GM18526 (cell line): Measurements from ENCODE around the gene VSTM4.

Experiments
- POLR2A ChIP-seq: IDR thresholded peaks from 3 replicates; pipeline ENCODE4 v1.6.1; 2011; ENCODE audit not compliant: insufficient read length; ENCODE audit errors: extremely low read depth

The VSTM4 gene

DNA sequence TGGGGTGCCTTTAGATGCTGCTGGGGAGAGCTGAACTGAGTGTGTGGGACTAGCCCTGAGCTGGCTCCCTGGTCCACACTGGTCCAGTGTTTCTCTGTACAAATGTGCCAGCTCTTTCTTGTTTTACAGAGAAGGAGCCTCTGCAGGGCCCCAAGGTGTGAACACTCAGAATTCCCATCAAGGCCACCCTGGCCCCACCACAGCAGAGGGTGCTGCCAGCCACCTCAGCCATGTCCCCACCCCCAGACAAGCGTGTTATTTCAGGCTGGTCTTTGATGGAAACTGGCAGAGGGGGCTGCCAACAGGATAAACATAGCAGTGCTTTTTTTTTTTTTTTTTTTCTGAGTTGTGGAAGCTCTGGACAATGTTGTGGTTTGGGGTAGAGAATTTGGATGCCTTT lies 107.2 kb downstream of the VSTM4 start:
- no peak for TF ChIP-seq POLR2A

GRCh38 chr10:49007129-49007528 lies 108.2 kb downstream of the VSTM4 start:
- no peak for TF ChIP-seq POLR2A

GRCh38 chr10:49005270-49005669 lies 110.1 kb downstream of the VSTM4 start:
- no peak for TF ChIP-seq POLR2A

DNA sequence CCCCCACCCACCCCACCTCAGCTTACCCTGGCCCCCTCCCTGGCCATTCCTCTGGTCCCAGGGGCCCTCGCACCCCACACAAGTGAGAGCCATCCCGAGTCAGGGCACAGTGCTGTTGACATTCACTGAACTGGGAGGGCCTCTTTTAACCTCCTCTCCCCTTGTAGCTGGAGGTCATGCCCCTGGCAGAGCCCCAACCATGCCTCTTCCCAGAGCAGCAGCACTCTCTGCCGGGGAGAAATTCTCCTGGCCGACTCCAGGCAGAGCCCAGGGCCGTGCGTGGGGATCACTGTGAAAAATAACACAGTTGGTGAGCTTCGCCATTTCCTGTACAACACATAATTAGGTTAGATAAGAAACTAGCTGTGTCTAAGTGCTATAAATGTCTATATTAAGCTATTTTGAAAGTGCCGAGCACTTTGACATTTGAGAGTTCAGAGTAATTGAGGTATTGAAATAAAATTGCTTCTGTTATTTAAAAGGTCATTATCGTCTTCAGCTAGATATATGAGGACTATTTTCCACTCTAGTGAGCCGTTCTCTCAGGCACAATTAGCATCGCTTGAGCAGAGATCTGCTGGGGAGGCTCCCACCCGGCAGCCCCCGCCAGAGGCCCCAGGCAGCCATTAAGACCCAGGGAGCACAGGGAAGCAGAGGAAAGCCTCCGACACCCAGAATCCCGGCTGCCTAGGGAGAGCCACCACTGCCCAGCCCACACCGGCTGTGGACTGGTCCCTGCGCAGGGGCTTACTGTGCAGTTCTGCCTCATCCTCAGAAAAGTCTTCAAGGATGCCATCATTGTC lies 113.3 kb downstream of the VSTM4 start:
- no peak for TF ChIP-seq POLR2A

DNA sequence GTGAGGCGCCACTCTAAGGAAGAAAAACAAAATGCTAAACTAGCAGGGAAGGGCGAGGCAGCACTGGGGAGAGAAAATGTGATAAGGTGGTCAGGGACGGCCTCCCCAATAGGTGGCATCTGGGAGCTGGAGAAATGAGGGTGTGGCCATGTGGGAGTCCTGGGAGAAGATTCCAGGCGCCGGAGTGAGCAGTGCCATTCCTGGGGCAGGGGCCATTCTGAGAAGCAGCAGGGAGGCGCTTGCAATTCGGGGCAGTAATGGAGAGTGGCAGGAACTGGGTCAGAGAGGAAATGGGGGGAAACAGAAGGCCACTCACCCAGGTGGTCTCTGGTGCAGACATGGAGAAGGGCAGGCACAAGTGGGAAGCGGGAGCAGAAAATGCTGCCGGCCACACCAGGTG lies 113.9 kb downstream of the VSTM4 start:
- TF ChIP-seq POLR2A: no peak

GRCh38 chr10:49000437-49001398 lies 114.6 kb downstream of the VSTM4 start:
- TF ChIP-seq POLR2A: no peak

GRCh38 chr10:48999346-48999745 lies 116.0 kb downstream of the VSTM4 start:
- no peak for TF ChIP-seq POLR2A

DNA sequence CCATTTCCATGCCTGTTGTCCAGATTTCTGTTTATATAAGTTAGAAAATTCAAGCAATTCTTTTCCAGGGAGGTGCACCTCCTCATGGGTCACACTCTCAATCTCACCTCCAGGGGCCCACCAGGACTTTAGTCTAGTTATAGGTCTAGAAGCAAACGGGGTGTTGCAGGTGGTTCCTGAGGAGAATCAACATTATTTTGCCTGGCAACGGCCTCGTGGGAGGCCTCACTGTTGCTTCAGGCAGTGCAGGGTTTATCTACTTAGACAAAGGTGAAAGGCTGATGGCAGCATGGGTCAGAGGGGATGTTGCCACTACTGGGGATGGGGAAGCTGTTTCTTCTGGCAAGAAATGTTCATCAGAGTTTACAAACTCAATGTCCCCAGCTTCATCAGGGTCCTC lies 119.0 kb downstream of the VSTM4 start:
- no peak for TF ChIP-seq POLR2A

GRCh38 chr10:48993627-48994026 lies 121.7 kb downstream of the VSTM4 start:
- no peak for TF ChIP-seq POLR2A

- TF ChIP-seq POLR2A: no peak
These were observed 125.1 kb downstream of the VSTM4 start for GRCh38 chr10:48990226-48990625.

DNA sequence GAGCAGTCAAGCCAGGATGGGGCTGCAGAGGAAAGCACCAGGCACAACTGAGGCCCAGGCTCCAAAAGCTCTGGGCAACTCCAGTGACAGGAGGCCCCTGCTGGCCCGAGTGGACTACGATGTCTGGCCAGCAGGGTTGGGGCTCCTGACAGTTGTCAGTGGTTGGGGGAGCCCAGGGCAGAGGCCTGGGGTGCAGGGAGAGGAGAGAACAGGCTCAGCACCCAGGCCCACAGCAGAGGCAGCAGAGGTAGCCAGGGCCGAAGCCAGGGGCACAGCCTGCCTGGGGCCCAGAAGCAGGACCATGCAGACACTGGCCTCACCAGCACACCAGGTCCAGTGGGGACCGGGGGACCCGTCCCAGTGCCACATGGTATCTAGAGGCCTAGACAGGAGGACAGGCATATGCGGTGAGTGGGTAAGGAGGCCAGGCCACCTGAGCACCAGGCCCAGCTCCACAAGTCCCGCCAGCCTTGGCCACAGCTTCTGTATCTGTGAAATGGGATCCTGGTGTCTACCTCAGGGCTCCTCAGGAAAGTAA lies 129.6 kb downstream of the VSTM4 start:
- TF ChIP-seq POLR2A: no peak

DNA sequence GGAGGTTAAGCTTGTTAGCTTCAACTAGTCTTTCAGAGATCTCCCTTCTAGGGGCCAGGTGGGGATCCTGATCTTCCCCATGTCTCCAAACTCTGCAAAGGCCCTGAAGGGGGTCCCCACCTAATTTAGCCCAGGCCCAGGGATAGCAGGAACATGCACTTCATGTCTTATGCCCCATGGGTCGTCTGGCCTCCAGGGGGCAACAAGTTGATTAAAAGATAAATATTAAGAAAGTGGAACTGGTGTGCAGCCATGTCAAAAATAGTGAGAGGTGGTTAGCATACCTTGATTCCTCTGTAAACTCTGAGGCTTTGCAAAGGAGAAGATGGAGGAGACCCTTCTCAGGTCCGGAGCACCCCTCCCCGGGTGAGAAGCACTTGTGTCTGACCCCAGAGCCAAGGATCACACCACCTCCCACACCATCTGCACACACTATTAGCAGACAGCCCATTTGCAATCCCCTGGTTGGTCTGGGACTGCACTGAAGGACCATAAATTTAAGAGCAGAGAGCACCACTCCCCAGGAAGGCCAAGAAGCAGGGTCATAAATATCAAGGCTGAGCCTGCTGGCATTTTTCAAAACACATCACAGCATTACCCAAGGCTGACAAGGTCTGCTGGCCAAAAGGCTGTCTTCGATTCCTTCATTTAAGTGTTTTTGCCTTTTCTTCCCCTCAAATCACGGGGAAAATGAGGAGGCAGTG lies 131.5 kb downstream of the VSTM4 start:
- no peak for TF ChIP-seq POLR2A

DNA sequence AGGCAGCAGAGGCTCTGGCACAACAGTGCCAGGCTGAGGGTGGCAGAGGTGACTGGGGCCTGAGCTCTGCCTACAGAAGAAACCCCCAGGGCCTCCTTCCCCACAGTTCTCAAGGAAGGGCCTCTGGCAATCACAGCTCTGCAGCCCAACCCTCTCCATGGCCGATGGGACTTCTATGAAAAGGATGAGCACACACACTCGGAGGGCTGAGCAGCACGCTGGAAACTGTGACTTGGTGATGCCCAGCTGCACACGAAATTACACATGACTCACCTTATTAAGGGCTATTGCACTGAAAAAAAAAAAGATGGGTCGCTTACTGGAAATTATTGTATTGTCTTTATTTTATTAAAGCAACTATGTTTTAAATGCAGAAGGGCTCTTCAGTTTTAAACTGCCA lies 132.7 kb downstream of the VSTM4 start:
- no peak for TF ChIP-seq POLR2A

- TF ChIP-seq POLR2A: no peak
These were observed 133.9 kb downstream of the VSTM4 start for GRCh38 chr10:48981310-48981907.

DNA sequence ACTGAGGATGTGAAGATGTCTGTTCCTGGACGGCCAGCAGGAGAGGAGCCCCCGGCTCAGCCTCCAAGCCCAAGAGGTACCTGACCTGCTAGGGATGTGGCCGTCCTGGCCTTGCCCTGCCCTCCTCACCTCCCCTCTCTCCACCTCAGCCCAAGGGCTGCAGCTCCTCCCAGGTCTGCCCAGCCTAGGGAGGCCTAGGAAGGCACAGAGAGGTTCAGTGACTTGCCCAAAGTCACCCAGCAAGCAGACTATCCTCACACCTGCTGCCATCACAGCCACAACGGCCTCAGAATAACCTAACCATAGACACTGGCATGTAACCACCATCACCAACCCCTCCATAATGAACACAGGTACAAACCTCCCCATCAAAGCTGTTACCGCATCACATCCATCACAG lies 137.0 kb downstream of the VSTM4 start:
- no peak for TF ChIP-seq POLR2A
